KMS-11 (cell line): ENCODE data around the gene DND1.
A peak's percentile ranks its signal among the peaks of the same experiment; 100 is the strongest.
"Not testable (repeated sequence)": the region's sequence is repeated elsewhere in the genome, so short reads cannot be mapped to it uniquely, and the experiment has no call there.

Source experiments
- H2AFZ ChIP-seq: fragments of 200-600 bp; sonication (generic); 2 replicates; pipeline ENCODE4 v1.6.1; 2016; ENCODE audit warnings: antibody characterized with exemption, mixed run types, low read depth
- H3K27ac ChIP-seq: fragments of 200-600 bp; sonication (generic); 2 replicates; pipeline ENCODE4 v1.6.1; 2016; ENCODE audit warnings: mild to moderate bottlenecking, mixed run types
- H3K27me3 ChIP-seq: fragments of 200-600 bp; sonication (generic); 2 replicates; pipeline ENCODE4 v1.6.1; 2017; ENCODE audit warnings: mild to moderate bottlenecking, low read depth, mixed run types, moderate library complexity; ENCODE audit not compliant: insufficient read depth
- H3K36me3 ChIP-seq: fragments of 200-600 bp; sonication (generic); 2 replicates; pipeline ENCODE4 v1.6.1; 2017; ENCODE audit warnings: mild to moderate bottlenecking, mixed run types; ENCODE audit not compliant: insufficient read depth
- H3K4me1 ChIP-seq: fragments of 200-600 bp; sonication (generic); 2 replicates; pipeline ENCODE4 v1.6.1; 2016; ENCODE audit warnings: mild to moderate bottlenecking, low read depth, mixed run types; ENCODE audit not compliant: poor library complexity, severe bottlenecking
- H3K4me2 ChIP-seq: fragments of 200-600 bp; sonication (generic); 2 replicates; pipeline ENCODE4 v1.7.0; 2016; ENCODE audit warnings: mild to moderate bottlenecking, mixed run types
- H3K4me3 ChIP-seq: fragments of 200-600 bp; sonication (generic); IDR thresholded peaks from 2 replicates; pipeline ENCODE4 v1.6.1; 2017; ENCODE audit warnings: low read depth, low read length, mixed read lengths; ENCODE audit not compliant: insufficient read depth
- H3K79me2 ChIP-seq: fragments of 200-600 bp; sonication (generic); 2 replicates; pipeline ENCODE4 v1.6.1; 2016; ENCODE audit warnings: low read depth, mixed run types; ENCODE audit not compliant: insufficient read depth
- H3K9ac ChIP-seq: fragments of 200-600 bp; sonication (generic); 2 replicates; pipeline ENCODE4 v1.6.1; 2016; ENCODE audit warnings: mild to moderate bottlenecking, mixed run types
- H4K20me1 ChIP-seq: fragments of 200-600 bp; sonication (generic); 2 replicates; pipeline ENCODE4 v1.6.1; 2016; ENCODE audit warnings: mild to moderate bottlenecking, mixed run types; ENCODE audit not compliant: insufficient read depth
- TF ChIP-seq, protein P1 (sequence below): fragments of 200-600 bp; sonication (generic); conservative IDR thresholded peaks from 2 replicates; pipeline ENCODE4 v1.6.1; 2017; ENCODE audit warnings: low read depth, mild to moderate bottlenecking, antibody characterized with exemption, low read length, moderate library complexity, mixed read lengths

Gene DND1

GRCh38 chr5:140642718-140643117, 30.7 kb downstream of the DND1 start:
- no peak overlapping the region for H2AFZ ChIP-seq
- no peaks in the 10 kb centered on the region for H3K36me3 ChIP-seq
- no peak overlapping the region for H3K4me3 ChIP-seq
- H3K4me2 ChIP-seq, result no peak overlapping the region
- H3K27me3 ChIP-seq, result no peaks in the 10 kb centered on the region
- H3K79me2 ChIP-seq, result no peaks in the 10 kb centered on the region; the same call in 1 of the 2 replicates
- no peaks in the 10 kb centered on the region for H4K20me1 ChIP-seq
- H3K4me1 ChIP-seq, result peaks cover 22% of the 10 kb centered on the region
- TF ChIP-seq, protein P1, sequence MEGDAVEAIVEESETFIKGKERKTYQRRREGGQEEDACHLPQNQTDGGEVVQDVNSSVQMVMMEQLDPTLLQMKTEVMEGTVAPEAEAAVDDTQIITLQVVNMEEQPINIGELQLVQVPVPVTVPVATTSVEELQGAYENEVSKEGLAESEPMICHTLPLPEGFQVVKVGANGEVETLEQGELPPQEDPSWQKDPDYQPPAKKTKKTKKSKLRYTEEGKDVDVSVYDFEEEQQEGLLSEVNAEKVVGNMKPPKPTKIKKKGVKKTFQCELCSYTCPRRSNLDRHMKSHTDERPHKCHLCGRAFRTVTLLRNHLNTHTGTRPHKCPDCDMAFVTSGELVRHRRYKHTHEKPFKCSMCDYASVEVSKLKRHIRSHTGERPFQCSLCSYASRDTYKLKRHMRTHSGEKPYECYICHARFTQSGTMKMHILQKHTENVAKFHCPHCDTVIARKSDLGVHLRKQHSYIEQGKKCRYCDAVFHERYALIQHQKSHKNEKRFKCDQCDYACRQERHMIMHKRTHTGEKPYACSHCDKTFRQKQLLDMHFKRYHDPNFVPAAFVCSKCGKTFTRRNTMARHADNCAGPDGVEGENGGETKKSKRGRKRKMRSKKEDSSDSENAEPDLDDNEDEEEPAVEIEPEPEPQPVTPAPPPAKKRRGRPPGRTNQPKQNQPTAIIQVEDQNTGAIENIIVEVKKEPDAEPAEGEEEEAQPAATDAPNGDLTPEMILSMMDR, result no peak
- H3K27ac ChIP-seq, result no peak overlapping the region
- H3K9ac ChIP-seq, result no peak overlapping the region

GRCh38 chr5:140641716-140642115, 31.7 kb downstream of the DND1 start:
- no peak overlapping the region for H3K27ac ChIP-seq
- no peaks in the 10 kb centered on the region for H4K20me1 ChIP-seq
- TF ChIP-seq, protein P1, result no peak
- no peak overlapping the region for H3K4me3 ChIP-seq
- H3K4me1 ChIP-seq, result peaks cover 22% of the 10 kb centered on the region
- no peaks in the 10 kb centered on the region for H3K27me3 ChIP-seq
- no peak overlapping the region for H3K9ac ChIP-seq
- H2AFZ ChIP-seq, result no peak overlapping the region
- H3K79me2 ChIP-seq, result no peaks in the 10 kb centered on the region; the same call in 1 of the 2 replicates
- no peak overlapping the region for H3K4me2 ChIP-seq
- H3K36me3 ChIP-seq, result no peaks in the 10 kb centered on the region

GRCh38 chr5:140639148-140639981, 34.0 kb downstream of the DND1 start, which contains the start of gene TMCO6:
Gene TMCO6, plus strand, starts transcription at chr5:140639451. Its CDS starts 77 bp downstream, at chr5:140639528.
- Histone ChIP-seq H2AFZ (peak within 1 kb of the TSS; percentile 98), H3K36me3 (no peaks in the 10 kb centered on the region), H4K20me1 (no peaks in the 10 kb centered on the region), H3K4me2 (peak within 1 kb of the TSS; percentile 87), H3K4me1 (peaks cover 15% of the 10 kb centered on the region), H3K9ac (peak within 1 kb of the TSS; percentile 75; the same call in 1 of the 2 replicates), H3K79me2 (no peaks in the 10 kb centered on the region), H3K27me3 (no peaks in the 10 kb centered on the region), H3K27ac (peak within 1 kb of the TSS; percentile 36; the same call in 1 of the 2 replicates), H3K4me3 (no peak within 1 kb of the TSS)
- TF ChIP-seq, protein P1, result peak; percentile 56

GRCh38 chr5:140638898-140639147, 34.6 kb downstream of the DND1 start:
- H3K79me2 ChIP-seq, H3K27me3 ChIP-seq, H3K27ac ChIP-seq, H3K9ac ChIP-seq, H4K20me1 ChIP-seq, H3K36me3 ChIP-seq, H3K4me3 ChIP-seq: not testable (repeated sequence)
- peak overlapping the region; percentile 87 for H3K4me2 ChIP-seq
- peak overlapping the region; percentile 98 for H2AFZ ChIP-seq
- peaks cover 15% of the 10 kb centered on the region for H3K4me1 ChIP-seq
